Measurements from ENCODE around the gene GPR12. TPM values are rescaled to one million over a fixed set of nuclear protein-coding genes. Genes with fewer than 3 reads are reported as not detected.

GPR12 gene
- total RNA-seq, 1 donor from 2014 or later = not detected

GRCh38 chr13:26707122-26708006 is 53.2 kb downstream of the GPR12 start:
- no peaks in the 10 kb centered on the region for H3K4me1 Mint-ChIP-seq
- DNase-seq = no peak
- TF ChIP-seq, protein P1, sequence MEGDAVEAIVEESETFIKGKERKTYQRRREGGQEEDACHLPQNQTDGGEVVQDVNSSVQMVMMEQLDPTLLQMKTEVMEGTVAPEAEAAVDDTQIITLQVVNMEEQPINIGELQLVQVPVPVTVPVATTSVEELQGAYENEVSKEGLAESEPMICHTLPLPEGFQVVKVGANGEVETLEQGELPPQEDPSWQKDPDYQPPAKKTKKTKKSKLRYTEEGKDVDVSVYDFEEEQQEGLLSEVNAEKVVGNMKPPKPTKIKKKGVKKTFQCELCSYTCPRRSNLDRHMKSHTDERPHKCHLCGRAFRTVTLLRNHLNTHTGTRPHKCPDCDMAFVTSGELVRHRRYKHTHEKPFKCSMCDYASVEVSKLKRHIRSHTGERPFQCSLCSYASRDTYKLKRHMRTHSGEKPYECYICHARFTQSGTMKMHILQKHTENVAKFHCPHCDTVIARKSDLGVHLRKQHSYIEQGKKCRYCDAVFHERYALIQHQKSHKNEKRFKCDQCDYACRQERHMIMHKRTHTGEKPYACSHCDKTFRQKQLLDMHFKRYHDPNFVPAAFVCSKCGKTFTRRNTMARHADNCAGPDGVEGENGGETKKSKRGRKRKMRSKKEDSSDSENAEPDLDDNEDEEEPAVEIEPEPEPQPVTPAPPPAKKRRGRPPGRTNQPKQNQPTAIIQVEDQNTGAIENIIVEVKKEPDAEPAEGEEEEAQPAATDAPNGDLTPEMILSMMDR (IDR thresholded peaks at IDR 0.05) = no peak
- ChIA-PET CTCF (interaction anchor here (0.8 to 2.1 kb wide), 4 partner anchors 9 to 222 kb away, joined by 3 to 6 read pairs (median 3); no protein-coding TSS in a partner anchor), POLR2A (no interaction called here)
- H3K4me3 Mint-ChIP-seq = no peak overlapping the region
- H3K9me3 Mint-ChIP-seq = peaks cover 2% of the 10 kb centered on the region
- no peaks in the 10 kb centered on the region for H3K36me3 Mint-ChIP-seq (ENCODE audit: low read depth)
- ATAC-seq (ENCODE audit: low read depth) = no peak
- H3K27me3 Mint-ChIP-seq = peaks cover 10% of the 10 kb centered on the region
- intact Hi-C loops (cut with micrococcal nuclease) = loop anchor here (1.0 kb wide), 2 partner anchors 166 to 223 kb away; no protein-coding TSS in a partner anchor
- no peak overlapping the region for H3K27ac Mint-ChIP-seq

DNA sequence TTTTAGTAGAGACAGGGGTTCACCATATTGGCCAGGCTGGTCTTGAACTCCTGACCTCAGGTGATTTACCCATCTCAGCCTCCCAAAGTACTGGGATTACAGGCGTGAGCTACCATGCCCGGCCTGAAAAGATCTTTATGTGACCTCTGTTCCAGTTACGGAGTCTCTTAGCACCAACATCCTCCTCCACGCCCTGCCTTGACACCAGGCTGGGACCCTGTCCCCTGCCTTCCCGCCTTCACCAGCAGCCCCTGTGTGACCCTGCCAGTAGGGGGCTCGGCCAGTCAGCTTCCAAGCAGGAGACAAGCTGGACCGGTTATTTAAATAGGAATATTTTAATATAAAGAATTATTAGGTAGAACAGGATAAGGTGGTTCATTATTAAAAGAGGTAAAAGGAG is 54.2 kb downstream of the GPR12 start:
- POLR2A ChIA-PET = no interaction called here
- Mint-ChIP-seq H3K27ac (no peak overlapping the region), H3K9me3 (no peaks in the 10 kb centered on the region), H3K4me3 (no peak overlapping the region), H3K27me3 (peaks cover 7% of the 10 kb centered on the region), H3K4me1 (no peaks in the 10 kb centered on the region), H3K36me3 (ENCODE audit: low read depth) (no peaks in the 10 kb centered on the region)
- TF ChIP-seq, protein P1 (IDR thresholded peaks at IDR 0.05) = no peak
- ATAC-seq (ENCODE audit: low read depth) (no peak), DNase-seq (no peak)
- CTCF ChIA-PET = interaction anchor here (1.1 to 2.1 kb wide), 4 partner anchors 8 to 1132 kb away, joined by 3 to 6 read pairs (median 4); no protein-coding TSS in a partner anchor
- intact Hi-C loops (cut with micrococcal nuclease) = no loop called here

DNA sequence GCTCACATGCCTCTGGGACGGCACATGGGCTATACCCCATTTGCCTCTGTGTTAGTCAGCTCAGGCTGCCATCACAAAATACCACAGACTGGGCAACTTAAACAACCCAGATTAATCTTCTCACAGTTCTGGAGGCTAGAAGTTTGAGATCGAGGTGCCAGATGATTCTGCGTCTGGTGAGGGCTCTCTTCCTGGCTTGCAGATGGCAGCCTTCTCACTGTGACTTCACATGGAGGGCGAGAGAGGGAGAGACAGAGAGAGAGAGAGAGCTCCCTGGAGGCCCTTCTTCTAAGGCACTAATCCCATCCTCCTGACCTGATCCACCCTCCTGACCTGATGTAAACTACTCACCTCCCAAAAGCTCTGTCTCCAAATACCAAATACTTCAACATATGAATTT is 55.0 kb downstream of the GPR12 start:
- no peak overlapping the region for H3K27ac Mint-ChIP-seq
- POLR2A ChIA-PET = no interaction called here
- H3K4me1 Mint-ChIP-seq = no peaks in the 10 kb centered on the region
- no peaks in the 10 kb centered on the region for H3K36me3 Mint-ChIP-seq (ENCODE audit: low read depth)
- DNase-seq (no peak), ATAC-seq (ENCODE audit: low read depth) (no peak)
- TF ChIP-seq, protein P1 (IDR thresholded peaks at IDR 0.05) = no peak
- intact Hi-C loops (cut with micrococcal nuclease) = no loop called here
- peaks cover 7% of the 10 kb centered on the region for H3K27me3 Mint-ChIP-seq
- H3K9me3 Mint-ChIP-seq = no peaks in the 10 kb centered on the region
- H3K4me3 Mint-ChIP-seq = no peak overlapping the region
- CTCF ChIA-PET = interaction anchor here (1.1 to 1.9 kb wide), 2 partner anchors 9 to 1131 kb away, joined by 4 read pairs; no protein-coding TSS in a partner anchor

Other genes starting within 250 kb of the GPR12 start
- gene WASF3, start 203.1 kb downstream of the GPR12 start, total RNA-seq = 0.07 and 0.35 TPM in 2 replicates

All from activated B cell treated with CpG ODN at 0.5 μM for 24 hours (primary cell).